H1 (cell line): ENCODE results near the gene OXLD1. TPM values are rescaled to one million over a fixed set of nuclear protein-coding genes. Genes with fewer than 3 reads are reported as not detected.
A peak's percentile ranks its signal among the peaks of the same experiment; 100 is the strongest.

Experiments
- CTCF ChIA-PET: fragments of 300-600 bp; sonication (Branson Sonifier 250); formaldehyde crosslinking; loops from one replicate; lab custom pipeline; 2021; ENCODE audit not compliant: partially characterized antibody; lab: Charles Lee
- POLR2A ChIA-PET: fragments of 300-600 bp; sonication (Branson Sonifier 250); formaldehyde crosslinking; loops from one replicate; lab custom pipeline; 2021; ENCODE audit warnings: inconsistent platforms; ENCODE audit not compliant: partially characterized antibody; lab: Charles Lee
- DNase-seq, 2 experiments: peaks; one replicate each; pipeline versions ENCODE4 v3.0.0 to v3.0.0-alpha.2; 2010 to 2022; ENCODE audit warnings: low spot score in 2 of 2, low read depth in 1 of 2, mixed read lengths in 1 of 2
- FAIRE-seq: peaks from 2 replicates; lab custom pipeline; 2011; peaks lifted over from hg19 to GRCh38; lab: Jason Lieb, UNC
- H2AFZ ChIP-seq: 2 replicates; pipeline ENCODE4 v1.8.1; 2012; ENCODE audit warnings: low read length, inconsistent platforms
- H2AK5ac ChIP-seq: 2 replicates; pipeline ENCODE4 v1.6.1; 2013; ENCODE audit warnings: low read depth, low read length
- H2BK120ac ChIP-seq: replicated peaks from 2 replicates; pipeline ENCODE3; 2013; ENCODE audit warnings: low read depth, low read length, inconsistent platforms
- H2BK12ac ChIP-seq: 2 replicates; pipeline ENCODE4 v1.6.1; 2013; ENCODE audit warnings: low read depth, low read length
- H2BK15ac ChIP-seq: 2 replicates; pipeline ENCODE4 v1.6.1; 2013; ENCODE audit warnings: low read length
- H2BK20ac ChIP-seq: 2 replicates; pipeline ENCODE4 v1.6.1; 2013; ENCODE audit warnings: low read length
- H2BK5ac ChIP-seq: 2 replicates; pipeline ENCODE4 v1.6.1; 2013; ENCODE audit warnings: low read depth, low read length
- H3K14ac ChIP-seq: 2 replicates; pipeline ENCODE4 v1.6.1; 2013; ENCODE audit warnings: inconsistent platforms; ENCODE audit not compliant: insufficient read length
- H3K18ac ChIP-seq: 2 replicates; pipeline ENCODE4 v1.6.1; 2013; ENCODE audit warnings: low read length; ENCODE audit errors: extremely low read depth
- H3K23ac ChIP-seq: 2 replicates; pipeline ENCODE4 v1.6.1; 2013; ENCODE audit warnings: inconsistent platforms; ENCODE audit not compliant: insufficient read length
- H3K23me2 ChIP-seq: 2 replicates; pipeline ENCODE4 v1.6.1; 2013; ENCODE audit warnings: low read depth, low read length
- H3K27ac ChIP-seq: 2 replicates; pipeline ENCODE4 v1.6.1; 2011; ENCODE audit warnings: low read depth, low read length, inconsistent platforms
- H3K27me3 ChIP-seq, 4 experiments: replicated peaks in 1 of 4; 1 replicate in 1 of 4; 2 replicates in 3 of 4; pipeline versions ENCODE4 v1.6.1 to v1.8.1; 2011 to 2013; ENCODE audit warnings: low read length in 3 of 4, mild to moderate bottlenecking in 3 of 4, inconsistent platforms in 2 of 4, mixed read lengths in 2 of 4, moderate library complexity in 1 of 4; ENCODE audit not compliant: control insufficient read depth in 3 of 4, insufficient read depth in 3 of 4; ENCODE audit errors: extremely low read depth in 1 of 4
- H3K36me3 ChIP-seq, 4 experiments: 2 replicates each; pipeline versions ENCODE4 v1.6.1 to v1.8.1; 2011 to 2013; ENCODE audit warnings: mild to moderate bottlenecking in 4 of 4, low read length in 3 of 4, moderate library complexity in 2 of 4, control low read depth in 1 of 4, inconsistent platforms in 1 of 4; ENCODE audit not compliant: insufficient read depth in 4 of 4, control insufficient read depth in 2 of 4
- H3K4ac ChIP-seq: replicated peaks from 2 replicates; pipeline ENCODE3; 2013; ENCODE audit warnings: low read length, low read depth, mixed read lengths, inconsistent platforms; ENCODE audit not compliant: insufficient read length
- H3K4me1 ChIP-seq, 4 experiments: replicated peaks in 1 of 4; 1 replicate in 1 of 4; 2 replicates in 3 of 4; pipeline versions ENCODE4 v1.6.1 to v1.8.1; 2011 to 2013; ENCODE audit warnings: low read length in 3 of 4, inconsistent platforms in 2 of 4, mixed read lengths in 1 of 4; ENCODE audit not compliant: insufficient read depth in 4 of 4, control insufficient read depth in 3 of 4
- H3K4me2 ChIP-seq, 2 experiments: 2 replicates each; pipeline versions ENCODE4 v1.6.1 to v1.8.1; 2011 to 2013; ENCODE audit warnings: low read depth in 2 of 2, low read length in 2 of 2, control low read depth in 1 of 2, inconsistent platforms in 1 of 2, mild to moderate bottlenecking in 1 of 2; ENCODE audit not compliant: insufficient read depth in 1 of 2
- H3K4me3 ChIP-seq, 4 experiments: fragments of 200-600, 300-600 bp in 1 of 4; sonication (generic), shearing (Covaris generic), sonication (Bioruptor Twin) in 1 of 4; 2 replicates each; pipeline versions ENCODE4 v1.5.1 to v1.8.1; 2011 to 2016; ENCODE audit warnings: low read length in 4 of 4, low read depth in 3 of 4, control low read depth in 2 of 4, inconsistent platforms in 2 of 4, mild to moderate bottlenecking in 2 of 4, mixed read lengths in 1 of 4, moderate library complexity in 1 of 4; ENCODE audit not compliant: insufficient read depth in 2 of 4; ENCODE audit errors: extremely low read depth in 1 of 4
- H3K56ac ChIP-seq: replicated peaks from 2 replicates; pipeline ENCODE3; 2013; ENCODE audit warnings: low read depth, mild to moderate bottlenecking, mixed read lengths, low read length, inconsistent platforms; ENCODE audit not compliant: insufficient read length
- H3K79me1 ChIP-seq: 2 replicates; pipeline ENCODE4 v1.6.1; 2013; ENCODE audit warnings: low read depth, low read length, control low read depth
- H3K79me2 ChIP-seq, 2 experiments: 2 replicates each; pipeline versions ENCODE4 v1.6.1 to v1.8.1; 2012 to 2013; ENCODE audit warnings: low read length in 2 of 2, mild to moderate bottlenecking in 2 of 2, inconsistent platforms in 1 of 2; ENCODE audit not compliant: insufficient read depth in 2 of 2, control insufficient read depth in 1 of 2
- H3K9ac ChIP-seq, 4 experiments: replicated peaks in 1 of 4; 1 replicate in 1 of 4; 2 replicates in 3 of 4; pipeline versions ENCODE4 v1.6.1 to v1.8.1; 2011 to 2013; ENCODE audit warnings: low read depth in 3 of 4, low read length in 3 of 4, control low read depth in 2 of 4, mild to moderate bottlenecking in 2 of 4, moderate library complexity in 2 of 4, inconsistent platforms in 1 of 4; ENCODE audit errors: extremely low read depth in 1 of 4
- H3K9me3 ChIP-seq, 2 experiments: 2 replicates each; pipeline versions ENCODE4 v1.6.1 to v1.8.1; 2012 to 2013; ENCODE audit warnings: mild to moderate bottlenecking in 2 of 2, moderate library complexity in 2 of 2, control low read depth in 1 of 2, inconsistent platforms in 1 of 2, low read depth in 1 of 2, low read length in 1 of 2, mixed read lengths in 1 of 2; ENCODE audit not compliant: insufficient read depth in 2 of 2
- H4K20me1 ChIP-seq, 2 experiments: replicated peaks in 1 of 2; 2 replicates each; pipeline versions ENCODE3 to v1.8.1; 2011 to 2013; ENCODE audit warnings: inconsistent platforms in 2 of 2, low read length in 2 of 2, mild to moderate bottlenecking in 1 of 2; ENCODE audit not compliant: insufficient read depth in 2 of 2, control insufficient read depth in 1 of 2
- H4K5ac ChIP-seq: 2 replicates; pipeline ENCODE4 v1.6.1; 2013; ENCODE audit warnings: low read length, low read depth, mixed read lengths, inconsistent platforms; ENCODE audit not compliant: insufficient read length
- H4K8ac ChIP-seq: 2 replicates; pipeline ENCODE4 v1.8.0; 2013; ENCODE audit warnings: mild to moderate bottlenecking, moderate library complexity, low read length, inconsistent platforms; ENCODE audit not compliant: insufficient read depth; ENCODE audit errors: extremely low read depth
- H4K91ac ChIP-seq: replicated peaks from 2 replicates; pipeline ENCODE3; 2013; ENCODE audit warnings: low read length, mixed read lengths, inconsistent platforms; ENCODE audit not compliant: insufficient read length
- CHD1 ChIP-seq: IDR thresholded peaks from 2 replicates; pipeline ENCODE4 v1.6.1; 2012; ENCODE audit warnings: low read depth, low read length, improper control_type of control experiment
- EGR1 ChIP-seq: IDR thresholded peaks from 2 replicates; pipeline ENCODE4 v1.6.1; 2011; ENCODE audit warnings: low read depth, low read length, borderline replicate concordance
- EP300 ChIP-seq, 2 experiments: IDR thresholded peaks; 1 replicate in 1 of 2; 2 replicates in 1 of 2; pipeline ENCODE4 v1.6.1; 2011 to 2012; ENCODE audit warnings: low read depth in 2 of 2, low read length in 2 of 2, mild to moderate bottlenecking in 2 of 2, borderline replicate concordance in 1 of 2, inconsistent platforms in 1 of 2, moderate library complexity in 1 of 2
- HDAC2 ChIP-seq, 2 experiments: fragments of 300-600 bp in 1 of 2; sonication (generic) in 1 of 2; IDR thresholded peaks; 2 replicates each; pipeline ENCODE4 v1.6.1; 2011 to 2012; ENCODE audit warnings: low read depth in 2 of 2, low read length in 2 of 2, mild to moderate bottlenecking in 2 of 2, moderate library complexity in 2 of 2, borderline replicate concordance in 1 of 2, inconsistent platforms in 1 of 2
- RBBP5 ChIP-seq: IDR thresholded peaks from 2 replicates; pipeline ENCODE4 v1.7.1; 2012; ENCODE audit warnings: low read depth, mild to moderate bottlenecking, inconsistent platforms, low read length, moderate library complexity, borderline replicate concordance
- TAF1 ChIP-seq: IDR thresholded peaks from 2 replicates; pipeline ENCODE4 v1.6.1; 2011; ENCODE audit warnings: mild to moderate bottlenecking, low read depth, low read length
- TCF12 ChIP-seq: IDR thresholded peaks from 2 replicates; pipeline ENCODE4 v1.6.1; 2011; ENCODE audit warnings: low read depth, mild to moderate bottlenecking, low read length
- WGBS, 2 experiments: shearing (Covaris generic) in 1 of 2; methylation state at CpG; one replicate each; pipeline versions ENCODE4 v1.1.6 to v1.1.7; 2013 to 2015; ENCODE audit warnings: low lambda C conversion rate in 2 of 2, mixed read lengths in 2 of 2, inconsistent platforms in 1 of 2, low coverage in 1 of 2, missing lambda C conversion rate in 1 of 2; ENCODE audit not compliant: insufficient replicate concordance in 2 of 2, insufficient coverage in 1 of 2, insufficient read length in 1 of 2; ENCODE audit errors: extremely low coverage in 1 of 2, missing lambda C conversion rate in 1 of 2; 5-methylcytosine and 5-hydroxymethylcytosine counted together
- long read RNA-seq, 2 experiments: library from RNA in 1 of 2; library from capped mRNA in 1 of 2; stranded (forward); transcript quantifications; one replicate each; pipeline ENCODE4 v2.0.0, GENCODE V29; 2021; ENCODE audit warnings: inconsistent platforms in 1 of 2
- polyA minus RNA-seq, 3 experiments: library from RNA; depleted of rRNA, polyadenylated mRNA; stranded (reverse); fragments of >200 nt; gene quantifications; 1 replicate in 2 of 3; 2 replicates in 1 of 3; pipeline ENCODE4 v1.2.3, GENCODE V29; 2011
- polyA plus RNA-seq, 7 experiments: library from polyadenylated mRNA; depleted of rRNA in 3 of 7; stranded (reverse) in 5 of 7; unstranded in 2 of 7; fragments of >200 nt in 5 of 7; fragments of 200-250 nt in 2 of 7; gene quantifications; 1 replicate in 5 of 7; 2 replicates in 1 of 7; 4 replicates in 1 of 7; pipeline versions ENCODE4 v1.2.1 to v1.2.3, GENCODE V29; 2011 to 2013; ENCODE audit warnings: missing spikeins in 2 of 7, mixed read lengths in 2 of 7
- total RNA-seq: library from RNA; stranded (reverse); fragmentation: NEBNext Ultra II Directional; extraction: Animal tissue kit (Norgen Biotek cat#: 25700); gene quantifications from 2 replicates; pipeline ENCODE4 v1.2.1, GENCODE V29; 2021

The OXLD1 gene
- total RNA-seq (35.9 and 41.5 TPM in 2 replicates), polyA plus RNA-seq (2011; rRNA removed) (61.9 and 97.9 TPM in 2 replicates), polyA minus RNA-seq (2011; rRNA and poly(A)+ RNA removed) (7.8 and 9.4 TPM in 2 replicates)
- 87.0 TPM for polyA plus RNA-seq (2011; cell fraction: cytosol; rRNA removed)
- polyA plus RNA-seq (2011; cell fraction: nucleus; rRNA removed): 64.0 TPM
- 31.4 to 46.5 TPM (median 41.9 TPM) in 4 replicates for polyA plus RNA-seq (2012, experiment 1 of 2)
- polyA plus RNA-seq (2012, experiment 2 of 2): 43.9 TPM
- 37.3 TPM for polyA plus RNA-seq (2013, experiment 1 of 2)
- 38.6 TPM for polyA plus RNA-seq (2013, experiment 2 of 2)
- 12.5 TPM for polyA minus RNA-seq (2011; cell fraction: cytosol; rRNA and poly(A)+ RNA removed)
- 23.0 TPM for polyA minus RNA-seq (2011; cell fraction: nucleus; rRNA and poly(A)+ RNA removed)
- long read RNA-seq, experiment 1, transcript OXLD1-206 (1 exons, 1,600 nt): major isoform, 16 of 22 reads
- long read RNA-seq, experiment 1, partial matches to known transcripts: 0 of 22 reads
- long read RNA-seq, experiment 1, other reads (novel, unspliced or antisense): 2 of 22 reads
- long read RNA-seq, experiment 2, partial matches to known transcripts: 0 of 2 reads
- long read RNA-seq, experiment 2, other reads (novel, unspliced or antisense): 0 of 2 reads

DNA sequence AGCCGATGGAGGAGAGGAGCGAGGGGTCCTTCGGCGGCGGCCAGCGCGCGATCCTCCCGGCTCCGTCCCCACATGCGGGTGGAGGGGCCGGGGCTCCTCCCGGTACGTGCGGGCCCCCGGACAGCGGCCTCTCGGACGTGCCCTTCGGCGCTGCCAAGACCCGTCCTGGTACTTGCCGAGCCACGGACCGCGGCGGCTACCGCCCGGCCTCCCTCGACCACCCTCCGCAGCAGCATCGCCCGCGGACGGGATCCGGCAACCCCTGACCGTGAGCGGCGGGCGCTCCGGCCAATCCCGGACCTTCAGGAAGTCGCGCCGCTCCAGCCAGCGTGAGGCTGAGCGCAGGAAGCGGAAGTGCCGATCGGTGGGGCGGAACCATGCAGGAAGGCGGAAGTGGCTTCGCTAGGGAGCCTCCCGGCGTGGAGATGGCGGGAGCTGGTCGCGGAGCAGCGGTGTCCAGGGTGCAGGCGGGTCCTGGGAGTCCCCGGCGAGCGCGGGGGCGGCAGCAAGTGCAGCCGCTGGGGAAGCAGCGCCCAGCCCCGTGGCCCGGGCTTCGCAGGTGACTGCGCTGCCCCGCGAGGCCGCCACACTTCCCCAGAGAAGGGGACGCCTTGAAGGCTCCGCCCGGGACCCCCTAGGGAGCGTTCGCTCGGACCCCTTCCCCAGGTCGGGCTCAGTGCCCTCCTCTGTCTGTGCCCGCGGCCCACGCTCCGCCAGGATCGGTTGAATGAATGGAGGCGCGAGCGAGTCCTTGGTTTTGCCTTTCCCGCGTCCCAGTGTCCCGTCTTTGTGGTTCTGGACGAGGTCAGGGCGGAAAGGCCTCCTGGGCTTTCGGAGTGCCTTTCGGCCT lies at the start of gene OXLD1, which contains the start of gene CCDC137:
TSS of gene OXLD1 (minus strand) at position 264 of the 850 bp plus-strand sequence. CDS start at position 236, 28 bp downstream.
TSS of gene CCDC137 (plus strand) at position 396 of the 850 bp plus-strand sequence. CDS start at position 426, 30 bp downstream.
- H3K4me2 ChIP-seq: peak within 1 kb of the TSS; percentile 77 to 84
- WGBS, 2 experiments: 1% methylated on average over 65 of the region's 96 CpGs; no CpG with 5 or more reads in 1 of the 2 experiments
- H3K79me1 ChIP-seq: peaks cover 8% of the 10 kb centered on the region
- no peaks in the 10 kb centered on the region for H3K27me3 ChIP-seq
- no peak within 1 kb of the TSS for H2BK15ac ChIP-seq
- FAIRE-seq (no peak), DNase-seq (peak; percentile 88 to 93)
- H2BK12ac ChIP-seq: peak within 1 kb of the TSS; percentile 6; the same call in 1 of the 2 replicates
- no peak within 1 kb of the TSS for H2BK120ac ChIP-seq
- peaks cover 3 to 11% (median 8%) of the 10 kb centered on the region in 4 experiments for H3K4me1 ChIP-seq
- H4K5ac ChIP-seq: peak within 1 kb of the TSS; percentile 76
- H3K79me2 ChIP-seq: peaks cover 0 to 24% of the 10 kb centered on the region in 2 experiments; a peak in 2 of 4 replicates
- no peak within 1 kb of the TSS for H2BK20ac ChIP-seq
- H4K8ac ChIP-seq: peak within 1 kb of the TSS; percentile 94
- peak within 1 kb of the TSS; percentile 74 for H3K27ac ChIP-seq
- H3K14ac ChIP-seq: no peak within 1 kb of the TSS
- POLR2A ChIA-PET: interaction anchor here (0.8 to 9.3 kb wide), 21 partner anchors 8 to 357 kb away, joined by 3 to 65 read pairs (median 3); partner anchors contain the start of genes ARL16, HGS, LRRC45 and MCRIP1
- no peak within 1 kb of the TSS; the same call in 1 of the 2 replicates for H2AK5ac ChIP-seq
- H3K4me3 ChIP-seq: peak within 1 kb of the TSS; percentile 62 to 95 (median 88)
- peak within 1 kb of the TSS; percentile 65 for H4K91ac ChIP-seq
- H3K9me3 ChIP-seq: no peaks in the 10 kb centered on the region
- peaks cover 14 to 35% (median 27%) of the 10 kb centered on the region in 4 experiments for H3K36me3 ChIP-seq
- peak within 1 kb of the TSS; percentile 63 for H3K4ac ChIP-seq
- H3K23me2 ChIP-seq: peaks cover 4% of the 10 kb centered on the region; the same call in 1 of the 2 replicates
- no peak within 1 kb of the TSS; the same call in 1 of the 2 replicates for H2AFZ ChIP-seq
- H2BK5ac ChIP-seq: peak within 1 kb of the TSS; percentile 85
- peak within 1 kb of the TSS; percentile 80 to 86 (median 84) for H3K9ac ChIP-seq
- CTCF ChIA-PET: interaction anchor here (0.6 to 0.8 kb wide), 2 partner anchors 9 to 174 kb away, joined by 3 read pairs; no protein-coding TSS in a partner anchor
- peaks cover 8 to 11% of the 10 kb centered on the region in 2 experiments for H4K20me1 ChIP-seq
- H3K18ac ChIP-seq: peak within 1 kb of the TSS; percentile 65; the same call in 1 of the 2 replicates
- H3K23ac ChIP-seq: no peak within 1 kb of the TSS
- H3K56ac ChIP-seq: peak within 1 kb of the TSS; percentile 64
- TF ChIP-seq HDAC2 (IDR thresholded peaks at IDR 0.05; ENCODE audit: borderline replicate concordance in 1 of 2, low read depth in 2 of 2, low read length in 2 of 2) (peak in 1 of 2 experiments; percentile 69; a peak in 1 of 4 replicates), EGR1 (peak; percentile 92), EP300 (IDR thresholded peaks at IDR 0.05; ENCODE audit: borderline replicate concordance in 1 of 2, low read depth in 2 of 2, low read length in 2 of 2) (no peak), RBBP5 (peak; percentile 89), CHD1 (no peak), TCF12 (no peak), TAF1 (peak; percentile 76)
